Endothelial cell (in vitro differentiated cells): ENCODE results near the gene KCNJ5. TPM values are rescaled to one million over a fixed set of nuclear protein-coding genes. Genes with fewer than 3 reads are reported as not detected.

Source experiments
- DNase-seq: peaks from one replicate; pipeline ENCODE4 v3.0.0; 2021; ENCODE audit warnings: low spot score
- H3K27ac Mint-ChIP-seq: one replicate; pipeline ENCODE4 v1.8.0; 2021; ENCODE audit warnings: mixed read lengths, inconsistent platforms; ENCODE audit not compliant: unreplicated experiment
- H3K27me3 Mint-ChIP-seq: one replicate; pipeline ENCODE4 v1.8.0; 2021; ENCODE audit warnings: mild to moderate bottlenecking, moderate library complexity, mixed read lengths, inconsistent platforms; ENCODE audit not compliant: unreplicated experiment
- H3K36me3 Mint-ChIP-seq: one replicate; pipeline ENCODE4 v1.8.0; 2021; ENCODE audit warnings: mild to moderate bottlenecking, low read depth, mixed read lengths, inconsistent platforms; ENCODE audit not compliant: unreplicated experiment
- H3K4me1 Mint-ChIP-seq: one replicate; pipeline ENCODE4 v1.8.0; 2021; ENCODE audit warnings: mild to moderate bottlenecking, mixed read lengths, inconsistent platforms; ENCODE audit not compliant: unreplicated experiment
- H3K4me3 Mint-ChIP-seq: one replicate; pipeline ENCODE4 v1.8.0; 2021; ENCODE audit warnings: mild to moderate bottlenecking, mixed read lengths, inconsistent platforms; ENCODE audit not compliant: unreplicated experiment
- H3K9me3 Mint-ChIP-seq: one replicate; pipeline ENCODE4 v1.8.0; 2021; ENCODE audit warnings: mixed read lengths, inconsistent platforms; ENCODE audit not compliant: unreplicated experiment
- total RNA-seq: library from RNA; stranded (reverse); fragmentation: NEBNext Ultra II Directional; extraction: Animal tissue kit (Norgen Biotek cat#: 25700); gene quantifications from one replicate; pipeline ENCODE4 v1.2.1, GENCODE V29; 2021; ENCODE audit not compliant: unreplicated experiment
- TF ChIP-seq, protein P1 (sequence below): fragments of 200-600 bp; sonication (generic); IDR thresholded peaks from one replicate; pipeline ENCODE4 v1.5.0; 2021; ENCODE audit warnings: antibody characterized with exemption; ENCODE audit not compliant: unreplicated experiment

KCNJ5 gene
- total RNA-seq, 1 donor from 2014 or later = 0.05 TPM

GRCh38 chr11:128924104-128924503 lies 32.9 kb downstream of the KCNJ5 start:
- no peak for DNase-seq
- no peaks in the 10 kb centered on the region for H3K36me3 Mint-ChIP-seq
- no peak overlapping the region for H3K27ac Mint-ChIP-seq
- peaks cover 7% of the 10 kb centered on the region for H3K4me1 Mint-ChIP-seq
- H3K9me3 Mint-ChIP-seq = peaks cover 4% of the 10 kb centered on the region
- peaks cover 11% of the 10 kb centered on the region for H3K27me3 Mint-ChIP-seq
- TF ChIP-seq, protein P1, sequence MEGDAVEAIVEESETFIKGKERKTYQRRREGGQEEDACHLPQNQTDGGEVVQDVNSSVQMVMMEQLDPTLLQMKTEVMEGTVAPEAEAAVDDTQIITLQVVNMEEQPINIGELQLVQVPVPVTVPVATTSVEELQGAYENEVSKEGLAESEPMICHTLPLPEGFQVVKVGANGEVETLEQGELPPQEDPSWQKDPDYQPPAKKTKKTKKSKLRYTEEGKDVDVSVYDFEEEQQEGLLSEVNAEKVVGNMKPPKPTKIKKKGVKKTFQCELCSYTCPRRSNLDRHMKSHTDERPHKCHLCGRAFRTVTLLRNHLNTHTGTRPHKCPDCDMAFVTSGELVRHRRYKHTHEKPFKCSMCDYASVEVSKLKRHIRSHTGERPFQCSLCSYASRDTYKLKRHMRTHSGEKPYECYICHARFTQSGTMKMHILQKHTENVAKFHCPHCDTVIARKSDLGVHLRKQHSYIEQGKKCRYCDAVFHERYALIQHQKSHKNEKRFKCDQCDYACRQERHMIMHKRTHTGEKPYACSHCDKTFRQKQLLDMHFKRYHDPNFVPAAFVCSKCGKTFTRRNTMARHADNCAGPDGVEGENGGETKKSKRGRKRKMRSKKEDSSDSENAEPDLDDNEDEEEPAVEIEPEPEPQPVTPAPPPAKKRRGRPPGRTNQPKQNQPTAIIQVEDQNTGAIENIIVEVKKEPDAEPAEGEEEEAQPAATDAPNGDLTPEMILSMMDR = no peak
- H3K4me3 Mint-ChIP-seq = no peak overlapping the region

DNA sequence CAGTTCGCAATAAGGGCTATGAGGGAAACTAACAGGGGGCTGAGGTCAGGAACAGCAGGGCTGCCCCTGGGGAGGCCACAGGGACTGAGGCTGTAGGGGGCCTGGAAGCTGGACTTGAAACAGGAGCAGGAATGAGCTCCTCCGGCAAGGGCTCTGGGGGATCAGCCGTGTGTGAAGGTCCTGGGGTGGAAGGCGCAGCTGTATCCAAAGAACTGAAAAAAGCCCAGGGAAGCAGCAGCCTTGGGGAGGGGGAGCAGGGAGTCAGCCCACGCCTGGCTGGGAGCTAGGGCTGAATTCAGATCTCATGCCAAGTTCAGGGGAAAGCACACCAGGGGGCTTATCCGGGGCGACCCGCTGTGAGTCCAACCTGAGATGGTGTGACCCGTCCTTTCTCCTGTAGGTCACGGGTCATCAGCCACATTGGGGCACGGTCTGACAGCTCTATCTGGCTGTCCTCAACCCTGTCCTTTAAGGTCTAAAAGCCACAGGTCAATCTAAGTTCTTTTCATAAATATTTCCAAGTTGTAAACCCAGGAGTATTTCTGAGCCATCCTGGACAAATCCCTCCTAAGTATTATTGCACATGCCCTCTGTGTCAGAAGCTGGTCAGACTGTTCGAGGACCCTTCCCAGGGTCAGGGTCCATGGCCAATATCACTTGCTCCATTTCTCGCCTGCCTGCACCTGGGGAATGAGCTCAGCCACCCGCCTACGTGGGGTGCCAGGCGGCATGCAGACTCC lies 33.5 kb downstream of the KCNJ5 start:
- no peak overlapping the region for H3K4me3 Mint-ChIP-seq
- no peak overlapping the region for H3K27ac Mint-ChIP-seq
- H3K36me3 Mint-ChIP-seq = no peaks in the 10 kb centered on the region
- peaks cover 10% of the 10 kb centered on the region for H3K27me3 Mint-ChIP-seq
- TF ChIP-seq, protein P1 = no peak
- peaks cover 4% of the 10 kb centered on the region for H3K9me3 Mint-ChIP-seq
- H3K4me1 Mint-ChIP-seq = peaks cover 4% of the 10 kb centered on the region
- DNase-seq = no peak

- Mint-ChIP-seq H3K4me1 (peaks cover 4% of the 10 kb centered on the region), H3K27me3 (peaks cover 9% of the 10 kb centered on the region), H3K36me3 (no peaks in the 10 kb centered on the region), H3K27ac (no peak overlapping the region), H3K9me3 (peaks cover 4% of the 10 kb centered on the region), H3K4me3 (no peak overlapping the region)
- TF ChIP-seq, protein P1 = no peak
- no peak for DNase-seq
Measured at GRCh38 chr11:128925250-128925600, 34.1 kb downstream of the KCNJ5 start.

- peaks cover 4% of the 10 kb centered on the region for H3K4me1 Mint-ChIP-seq
- no peak for DNase-seq
Measured at GRCh38 chr11:128926000-128926399, 34.8 kb downstream of the KCNJ5 start.

More at GRCh38 chr11:128926000-128926399, 34.8 kb downstream of the KCNJ5 start:
- TF ChIP-seq, protein P1 = no peak
- no peaks in the 10 kb centered on the region for H3K36me3 Mint-ChIP-seq
- H3K4me3 Mint-ChIP-seq = no peak overlapping the region
- H3K27ac Mint-ChIP-seq = no peak overlapping the region
- no peaks in the 10 kb centered on the region for H3K9me3 Mint-ChIP-seq
- H3K27me3 Mint-ChIP-seq = peaks cover 7% of the 10 kb centered on the region
